T47D (cell line): ENCODE measurements around the gene PTPN5.

Experiments used
- DNase-seq, 2 experiments: peaks; one replicate each; pipeline versions ENCODE4 v3.0.0 to v3.0.0-alpha.2; 2011 to 2012; ENCODE audit warnings: low read depth in 1 of 2, low spot score in 1 of 2
- JUND ChIP-seq: IDR thresholded peaks from 2 replicates; pipeline ENCODE4 v1.6.1; 2012; ENCODE audit warnings: low read depth
- in situ Hi-C: cut with HindIII; loops from 2 replicates; pipeline ENCODE4 v1.10.0; 2016; ENCODE audit warnings: low sequenced_read_pairs, low pct_unique_long_range_greater_than_20kb

PTPN5 gene

DNA sequence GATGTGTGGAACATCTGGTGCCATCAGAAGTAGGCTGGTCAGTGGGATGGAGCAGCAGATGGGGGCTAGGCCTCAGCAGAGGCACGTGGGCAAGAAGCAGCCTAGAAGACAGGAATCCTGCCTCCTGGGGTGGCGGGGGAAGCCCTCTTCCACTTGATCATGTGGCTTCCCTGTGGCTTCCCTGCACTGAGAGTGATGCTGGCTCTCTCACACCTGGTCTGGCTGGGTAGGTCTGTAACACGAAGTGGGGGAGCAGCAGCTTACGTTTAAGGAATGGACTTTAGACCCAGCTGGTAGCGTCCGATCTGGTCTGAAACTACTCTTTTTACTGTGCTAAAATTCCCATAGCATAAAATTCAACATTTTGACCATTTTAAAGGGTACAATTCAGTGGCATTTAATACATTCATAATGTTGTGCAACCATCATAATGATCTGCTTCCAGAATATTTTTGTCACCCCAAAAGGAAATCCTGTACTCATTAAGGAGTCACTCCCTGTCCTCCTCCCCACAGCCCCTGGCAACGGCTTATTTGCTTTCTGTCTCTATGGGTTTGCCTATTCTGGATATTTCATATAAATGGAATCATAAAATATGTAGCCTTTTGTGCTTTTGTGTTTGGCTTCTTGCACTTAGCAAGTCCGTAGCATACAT lies 21.7 kb downstream of the PTPN5 start:
- no peak for DNase-seq
- in situ Hi-C loops = no loop called here
- TF ChIP-seq JUND = no peak

DNA sequence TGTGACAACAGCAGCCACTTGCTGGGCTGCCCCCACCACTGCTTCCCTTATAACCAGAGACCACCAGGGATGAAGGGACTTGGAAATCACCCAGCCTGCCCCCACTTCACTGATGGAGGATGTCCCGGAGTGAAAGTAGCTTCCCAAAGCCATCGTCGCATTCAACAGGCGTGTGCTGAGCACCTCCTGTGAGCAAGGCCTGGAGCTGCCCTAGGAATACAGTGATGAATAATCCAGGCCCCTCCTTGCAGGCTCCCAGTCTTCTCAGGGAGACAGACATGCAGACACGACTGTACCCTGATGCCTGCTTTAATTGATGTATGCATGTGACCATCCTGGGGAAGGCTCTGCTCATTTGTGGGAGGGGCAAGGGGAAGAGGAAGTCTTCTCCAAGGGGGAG lies 22.6 kb downstream of the PTPN5 start:
- DNase-seq = no peak
- no peak for TF ChIP-seq JUND
- in situ Hi-C loops = no loop called here

DNA sequence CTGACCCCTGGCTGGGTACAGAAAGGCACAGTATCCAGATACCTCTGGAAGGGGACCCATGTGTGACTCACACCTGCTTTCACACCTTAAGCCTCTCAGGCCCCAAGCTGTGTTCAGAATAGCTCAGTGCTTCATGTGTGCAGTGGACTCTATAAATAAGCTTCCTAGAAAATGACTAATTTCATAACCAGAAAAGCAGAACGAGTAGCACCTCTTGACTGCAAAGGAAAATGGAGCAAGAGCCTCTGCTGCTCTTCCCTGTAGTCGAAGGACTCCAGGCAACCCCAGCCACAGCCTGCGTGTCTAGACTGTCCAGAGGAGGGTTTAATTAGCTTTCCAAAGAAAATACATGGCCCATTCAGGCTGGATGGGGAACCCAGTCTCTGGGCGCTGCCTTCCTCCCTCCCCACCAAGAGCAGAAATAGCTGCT lies 23.1 kb downstream of the PTPN5 start:
- no peak for DNase-seq
- no peak for TF ChIP-seq JUND
- in situ Hi-C loops = no loop called here

DNA sequence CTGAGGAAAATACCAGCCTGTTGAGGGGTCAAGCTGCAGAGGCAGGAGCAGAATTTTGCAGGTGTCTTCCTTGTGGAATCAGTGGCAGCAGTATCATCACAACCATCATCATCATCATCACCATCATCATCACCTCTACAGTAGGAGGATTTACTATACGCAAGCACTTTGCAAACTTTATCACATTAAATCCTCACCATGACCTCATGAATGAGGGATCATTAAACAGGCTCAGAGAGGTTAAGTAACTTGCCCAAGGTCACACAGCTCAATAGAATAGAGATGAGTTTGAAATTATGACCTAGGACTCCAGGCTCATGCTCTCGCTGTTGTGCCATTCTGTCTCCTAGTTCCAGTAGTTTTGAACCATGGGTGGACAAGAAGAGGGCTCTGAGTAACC lies 25.6 kb downstream of the PTPN5 start:
- TF ChIP-seq JUND = no peak
- in situ Hi-C loops = no loop called here

DNA sequence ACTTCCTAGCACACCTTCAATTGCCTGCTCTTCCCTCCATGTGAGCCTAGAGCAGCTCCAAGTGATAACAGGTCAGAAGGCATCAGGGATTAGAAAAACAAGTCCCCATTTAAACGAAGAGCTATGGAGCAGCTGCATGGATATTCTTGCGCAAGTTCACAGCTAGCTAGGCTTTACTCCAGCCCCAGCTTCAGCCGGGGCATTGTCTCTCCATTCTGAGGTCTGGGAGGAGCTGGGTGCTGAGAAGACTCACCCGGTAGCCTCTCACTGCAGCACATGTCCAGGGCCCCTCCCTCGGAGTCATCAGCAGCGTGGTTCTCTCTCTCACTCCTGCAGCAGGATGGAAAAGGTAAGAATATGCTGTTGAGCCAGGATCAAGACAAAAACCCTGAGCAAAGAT lies 26.0 kb downstream of the PTPN5 start:
- TF ChIP-seq JUND = no peak
- in situ Hi-C loops = no loop called here
- no peak for DNase-seq

More for the DNA sequence above, 25.6 kb downstream of the PTPN5 start:
- DNase-seq = no peak

DNA sequence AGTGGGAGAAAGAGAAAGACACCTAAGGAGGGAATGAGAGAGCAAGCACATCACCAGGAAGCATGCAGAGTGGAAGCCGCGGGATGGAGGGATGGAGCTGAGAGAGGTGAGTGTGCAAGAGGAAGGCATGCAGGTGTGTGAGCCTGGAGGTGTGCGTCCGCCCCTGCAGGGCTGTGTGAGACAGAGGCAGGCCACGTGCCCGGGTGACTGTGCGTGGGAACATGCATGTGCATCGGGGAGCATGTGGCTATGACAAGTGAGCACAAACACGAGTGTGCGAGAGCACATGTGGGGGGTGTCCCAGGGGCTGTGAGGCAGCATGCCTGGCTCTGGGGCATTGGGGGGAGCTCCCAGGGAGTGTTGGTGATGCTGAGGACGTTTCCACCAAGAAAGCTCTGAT lies 29.9 kb downstream of the PTPN5 start:
- in situ Hi-C loops = no loop called here
- TF ChIP-seq JUND = no peak
- DNase-seq = no peak

DNA sequence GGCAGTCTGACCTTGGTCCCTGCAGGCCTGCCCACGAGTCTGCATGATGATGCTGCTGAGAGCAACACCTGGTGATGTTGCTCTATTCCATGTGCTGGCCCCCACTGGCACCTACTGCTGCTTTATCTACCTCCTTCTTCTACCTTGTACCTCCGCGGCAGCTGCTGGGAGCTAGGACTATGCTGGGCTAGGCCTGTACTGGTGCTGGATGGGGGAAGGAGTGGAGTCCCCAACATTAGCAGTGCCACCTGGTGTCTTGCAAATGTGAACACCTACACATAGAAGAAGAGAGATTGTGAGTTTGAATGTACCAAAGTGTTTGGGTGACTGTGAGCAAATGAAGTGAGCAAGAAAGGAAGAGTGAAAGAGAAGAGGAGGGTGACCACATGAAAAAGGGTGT lies 30.5 kb downstream of the PTPN5 start:
- DNase-seq = no peak
- in situ Hi-C loops = no loop called here
- no peak for TF ChIP-seq JUND

DNA sequence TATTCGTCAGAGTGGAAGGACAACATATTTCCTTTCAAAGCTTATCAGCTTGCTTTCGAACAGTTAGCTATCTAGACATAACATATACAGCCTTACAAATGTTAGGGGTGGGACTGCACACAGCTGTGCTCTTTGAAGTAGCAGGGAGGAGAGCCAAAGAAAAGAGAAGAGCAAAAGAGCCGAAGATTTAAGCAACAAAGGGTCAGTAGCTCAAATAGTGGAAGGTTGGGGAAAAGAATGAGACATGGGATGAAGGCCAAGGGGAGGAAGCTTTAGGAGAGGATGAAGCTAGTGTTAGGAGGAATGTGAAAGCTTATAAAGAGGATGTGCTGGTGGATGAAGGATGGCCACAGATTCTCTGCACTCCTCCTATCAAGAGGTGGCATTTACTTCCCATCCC lies 33.8 kb downstream of the PTPN5 start:
- in situ Hi-C loops = no loop called here
- no peak for DNase-seq
- no peak for TF ChIP-seq JUND

DNA sequence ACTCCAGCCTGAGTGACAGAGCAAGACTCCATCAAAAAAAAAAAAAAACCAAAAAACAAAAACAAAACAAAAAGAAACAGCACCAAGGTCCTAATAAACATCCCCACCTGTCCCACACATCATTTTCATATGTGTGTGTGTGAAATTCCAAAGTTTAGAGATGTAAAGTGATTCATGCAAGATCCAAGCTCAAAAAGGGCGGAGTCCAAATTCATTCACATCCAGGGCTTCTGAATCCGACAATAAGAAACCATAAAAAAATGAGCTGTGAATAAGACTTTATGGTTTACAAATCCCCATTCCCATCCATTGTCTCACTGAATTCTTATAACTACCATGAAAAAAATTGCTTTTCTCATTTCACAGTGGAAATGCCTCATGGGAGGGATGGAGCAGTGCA lies 34.7 kb downstream of the PTPN5 start:
- in situ Hi-C loops = no loop called here
- no peak for TF ChIP-seq JUND
- DNase-seq = no peak

DNA sequence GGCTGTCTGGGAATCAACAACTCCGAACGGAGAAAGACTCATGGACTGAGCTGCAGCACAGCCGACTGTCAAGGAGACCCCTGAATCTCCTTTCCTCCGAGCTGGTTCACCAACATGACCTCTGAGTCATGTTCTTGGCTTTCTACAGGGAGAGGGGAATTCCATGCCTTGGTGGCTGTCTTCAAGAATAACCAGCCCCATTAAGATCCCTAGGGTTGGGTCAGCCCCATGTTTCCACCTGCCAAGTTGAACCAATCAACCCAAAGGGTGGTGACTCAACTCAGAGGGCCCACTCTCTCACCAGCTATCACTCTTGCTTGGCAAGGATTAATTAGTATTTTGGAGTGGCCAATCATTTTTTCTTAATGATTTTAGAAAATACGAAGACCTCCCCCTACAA lies 37.3 kb downstream of the PTPN5 start:
- no peak for DNase-seq

DNA sequence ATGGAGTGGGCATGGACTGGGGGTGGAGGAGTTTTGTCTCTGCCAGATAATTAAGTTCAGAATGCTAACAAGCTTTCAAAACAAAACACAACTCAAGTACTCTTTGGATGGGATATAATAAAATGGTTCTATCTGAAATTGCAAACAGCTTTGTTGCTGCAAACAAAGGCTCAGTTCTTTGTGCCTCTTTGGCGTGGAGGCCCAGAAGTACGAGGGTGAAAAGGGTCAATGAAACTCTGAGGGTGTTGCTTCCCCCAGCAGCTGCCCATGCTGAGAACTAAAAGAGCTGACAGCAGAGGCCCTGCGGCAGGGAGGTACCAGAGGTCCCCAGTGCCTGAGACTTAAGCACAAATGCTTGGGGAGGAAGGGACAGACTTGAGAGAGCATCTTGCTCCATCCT lies 39.1 kb downstream of the PTPN5 start:
- TF ChIP-seq JUND = no peak
- DNase-seq = no peak
- in situ Hi-C loops = no loop called here

More for the DNA sequence above, 37.3 kb downstream of the PTPN5 start:
- TF ChIP-seq JUND = no peak
- in situ Hi-C loops = no loop called here

DNA sequence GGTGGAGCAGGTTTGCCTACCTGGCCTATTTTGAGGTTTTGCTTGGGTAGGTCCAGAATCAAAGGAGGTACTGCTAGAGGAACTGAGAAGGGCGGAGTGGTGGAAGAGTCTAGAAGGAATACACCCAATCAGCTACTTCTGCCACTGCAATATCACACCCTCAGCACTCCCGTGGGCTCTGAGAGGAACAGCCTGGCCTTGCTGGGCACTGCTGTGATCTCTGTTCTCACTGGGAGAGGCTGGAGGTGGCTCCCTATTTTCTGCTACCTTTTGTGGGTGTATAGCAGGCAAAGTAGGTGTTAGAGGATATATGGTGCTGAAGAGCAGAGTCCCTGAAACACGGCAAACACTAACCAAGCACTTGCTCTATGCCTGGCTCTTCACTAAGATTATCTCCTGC lies 40.7 kb downstream of the PTPN5 start:
- TF ChIP-seq JUND = no peak

DNA sequence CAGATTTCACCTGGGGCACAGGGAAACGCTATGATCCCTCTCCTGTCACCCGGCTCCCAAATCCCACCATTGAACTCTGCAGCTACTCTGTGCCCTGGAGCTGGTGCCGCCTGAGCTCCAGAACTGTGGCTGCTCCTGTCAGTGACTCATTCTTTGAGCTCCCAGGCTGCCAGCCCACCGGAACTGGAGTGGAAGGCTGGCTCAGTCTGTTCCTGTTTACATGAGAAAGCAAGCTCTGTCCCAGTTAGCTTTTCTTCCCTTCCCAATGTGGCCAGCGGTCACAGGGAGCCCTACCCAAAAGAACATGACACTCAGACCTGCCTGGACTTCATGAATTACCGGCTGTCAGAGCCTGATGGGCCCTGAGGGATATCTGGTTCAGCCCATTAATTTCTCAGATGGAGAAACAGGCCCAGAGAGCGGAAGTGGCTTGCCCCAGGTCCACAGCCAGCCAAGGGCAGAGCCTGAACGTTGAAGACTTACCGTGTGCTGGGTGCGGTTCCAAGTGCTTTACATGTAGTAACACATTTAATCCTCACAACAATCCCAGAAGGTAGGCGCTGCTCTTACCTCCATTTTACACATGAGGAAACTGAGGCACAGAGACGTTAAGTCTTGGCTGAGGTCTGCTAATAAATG lies 41.8 kb downstream of the PTPN5 start:
- no peak for DNase-seq
- in situ Hi-C loops = no loop called here
- TF ChIP-seq JUND = no peak

More for the DNA sequence above, 40.7 kb downstream of the PTPN5 start:
- DNase-seq = no peak
- in situ Hi-C loops = no loop called here
